Mucosa of stomach (tissue), 1 donor: ENCODE data around the gene GFPT2.
A peak's percentile ranks its signal among the peaks of the same experiment; 100 is the strongest.

Experiments used
- H3K27me3 ChIP-seq: one replicate; pipeline ENCODE4 v1.7.0; 2013; ENCODE audit warnings: mild to moderate bottlenecking, low read length; ENCODE audit not compliant: control insufficient read depth, insufficient read depth
- H3K36me3 ChIP-seq: one replicate; pipeline ENCODE4 v1.7.0; 2013; ENCODE audit warnings: low read length; ENCODE audit not compliant: control insufficient read depth, insufficient read depth
- H3K4me1 ChIP-seq: one replicate; pipeline ENCODE4 v1.7.0; 2013; ENCODE audit warnings: mild to moderate bottlenecking, low read length; ENCODE audit not compliant: control insufficient read depth, insufficient read depth
- H3K4me3 ChIP-seq: one replicate; pipeline ENCODE4 v1.7.0; 2013; ENCODE audit warnings: low read length
- H3K9ac ChIP-seq: one replicate; pipeline ENCODE4 v1.7.0; 2013; ENCODE audit warnings: mild to moderate bottlenecking, low read length, moderate library complexity
- H3K9me3 ChIP-seq: one replicate; pipeline ENCODE4 v1.7.0; 2013; ENCODE audit warnings: mild to moderate bottlenecking, low read length, moderate library complexity; ENCODE audit not compliant: control insufficient read depth
- donor health status: Pancreatic carcinoma.

The GFPT2 gene

DNA sequence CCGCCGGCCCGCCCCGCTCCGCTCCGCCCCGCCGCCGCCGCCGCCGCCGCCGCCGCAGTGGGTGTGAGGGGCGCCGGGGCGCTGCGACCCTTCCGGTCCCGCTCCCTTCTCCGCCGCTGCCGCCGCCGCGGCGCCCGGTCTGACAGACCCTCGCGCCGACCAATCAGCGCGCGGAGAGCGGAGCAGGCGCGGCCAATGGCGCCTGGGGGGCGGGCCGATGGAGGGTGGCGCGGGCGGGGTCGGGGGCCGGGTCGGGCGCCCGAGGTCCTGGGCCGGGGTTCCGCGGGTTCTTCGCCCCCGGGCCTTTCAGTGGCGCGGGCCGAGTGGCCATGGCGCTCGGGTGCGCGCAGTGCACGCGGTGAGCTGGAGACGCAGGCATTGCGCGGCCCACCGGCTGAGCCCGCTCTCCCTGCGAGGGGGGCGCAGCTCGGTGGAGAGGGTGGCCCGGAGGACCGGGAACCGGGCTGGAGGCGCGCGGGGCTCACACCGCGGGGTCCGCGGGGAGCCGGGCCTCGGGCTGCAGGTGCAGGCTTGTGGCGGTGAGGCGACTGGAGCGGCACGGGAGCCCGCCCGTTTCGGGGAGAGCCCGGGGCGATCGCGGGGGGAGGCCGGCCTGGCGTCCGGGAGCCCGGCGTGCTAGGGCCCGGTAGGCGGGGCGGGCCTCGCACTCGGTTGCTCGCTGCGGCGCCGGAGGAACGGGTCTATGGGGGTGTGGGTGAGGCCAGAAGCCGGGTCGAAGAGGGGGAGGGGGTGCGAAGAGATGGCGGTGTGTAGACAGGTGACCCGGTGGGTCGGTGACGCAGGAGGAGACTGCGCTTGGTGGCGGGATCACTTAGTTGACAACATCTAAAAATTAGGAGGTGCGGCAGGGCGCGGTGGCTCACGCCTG is 60.9 kb downstream of the GFPT2 start, which contains the start of gene MAPK9:
MAPK9 (minus strand) TSS at position 141 of the 889 bp plus-strand sequence. CDS start 11,522 bp downstream, outside the sequence.
- peaks cover 31% of the 10 kb centered on the region for H3K4me1 ChIP-seq
- H3K9ac ChIP-seq, result peak within 1 kb of the TSS; percentile 74
- H3K4me3 ChIP-seq, result peak within 1 kb of the TSS; percentile 42
- no peaks in the 10 kb centered on the region for H3K9me3 ChIP-seq
- H3K36me3 ChIP-seq, result no peaks in the 10 kb centered on the region
- no peaks in the 10 kb centered on the region for H3K27me3 ChIP-seq

DNA sequence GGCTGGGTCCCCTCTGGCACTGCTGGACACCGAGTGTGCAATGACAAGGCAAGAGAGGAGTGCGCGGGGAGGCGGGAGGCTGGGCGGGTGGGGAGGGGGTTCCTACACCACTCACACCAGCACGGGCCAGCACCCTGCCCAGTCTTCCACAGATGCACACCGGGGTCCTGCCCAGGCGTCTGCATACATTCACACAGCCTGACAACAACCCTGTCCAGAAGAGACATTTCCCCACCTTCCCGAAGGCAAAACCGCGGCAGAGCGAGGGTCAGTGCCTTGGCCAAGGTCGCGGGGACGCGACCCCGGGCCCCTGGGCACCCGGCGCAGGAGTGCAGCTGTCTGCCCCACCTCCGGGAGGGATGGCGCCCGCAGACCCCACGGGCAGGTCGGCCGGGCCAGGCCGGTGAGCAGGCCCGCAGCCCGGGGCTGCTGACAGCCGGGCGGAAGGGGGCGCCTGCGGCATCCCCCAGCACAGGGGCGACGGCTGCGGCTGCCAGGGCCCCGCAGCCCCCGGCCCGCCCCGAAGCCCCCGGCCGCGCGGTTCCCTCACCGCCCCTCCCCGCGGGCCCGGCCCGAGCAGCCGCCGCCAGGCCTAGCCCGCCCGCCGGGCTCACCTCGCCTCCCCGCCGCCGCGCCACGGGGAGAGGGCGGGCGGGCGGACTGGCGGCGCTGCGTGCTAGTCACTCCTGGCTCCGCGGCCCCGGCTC is 61.7 kb downstream of the GFPT2 start:
- peak overlapping the region; percentile 70 for H3K9ac ChIP-seq
- peaks cover 31% of the 10 kb centered on the region for H3K4me1 ChIP-seq
- no peaks in the 10 kb centered on the region for H3K9me3 ChIP-seq
- H3K4me3 ChIP-seq, result no peak overlapping the region
- H3K36me3 ChIP-seq, result no peaks in the 10 kb centered on the region
- H3K27me3 ChIP-seq, result no peaks in the 10 kb centered on the region

DNA sequence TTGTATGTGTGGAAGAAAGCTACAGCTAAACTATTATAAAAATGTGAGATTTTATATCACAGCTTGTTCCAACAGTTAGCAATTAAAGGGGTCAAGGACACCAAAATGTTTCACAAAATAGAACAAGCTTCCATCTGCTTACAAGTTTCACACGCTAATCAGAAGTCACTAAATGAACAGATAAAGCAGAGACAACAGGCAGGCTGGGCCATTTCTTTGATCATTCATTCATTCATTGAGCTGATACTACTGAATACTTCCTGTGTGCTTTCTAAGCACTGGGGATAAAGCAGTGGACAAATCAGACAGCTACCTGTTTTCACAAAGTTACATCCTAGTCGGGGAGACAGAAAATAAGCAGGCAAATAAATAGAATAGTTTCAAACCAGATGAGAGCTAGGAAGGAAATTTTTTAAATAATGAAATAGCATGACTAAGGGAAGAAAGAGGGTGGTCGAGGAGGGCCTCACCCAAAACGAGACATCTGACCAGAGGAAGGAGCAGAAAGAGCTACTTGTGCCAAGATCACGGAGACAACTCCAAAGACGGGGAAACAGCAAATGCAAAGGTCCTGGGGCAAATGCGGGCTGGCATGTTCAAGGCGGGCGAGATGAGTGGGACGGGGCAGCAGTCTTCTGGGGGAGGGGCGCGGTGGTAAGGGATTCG is 62.4 kb downstream of the GFPT2 start:
- Histone ChIP-seq H3K9me3 (no peaks in the 10 kb centered on the region), H3K4me3 (no peak overlapping the region), H3K36me3 (no peaks in the 10 kb centered on the region), H3K9ac (peak overlapping the region; percentile 36), H3K27me3 (no peaks in the 10 kb centered on the region), H3K4me1 (peaks cover 31% of the 10 kb centered on the region)

DNA sequence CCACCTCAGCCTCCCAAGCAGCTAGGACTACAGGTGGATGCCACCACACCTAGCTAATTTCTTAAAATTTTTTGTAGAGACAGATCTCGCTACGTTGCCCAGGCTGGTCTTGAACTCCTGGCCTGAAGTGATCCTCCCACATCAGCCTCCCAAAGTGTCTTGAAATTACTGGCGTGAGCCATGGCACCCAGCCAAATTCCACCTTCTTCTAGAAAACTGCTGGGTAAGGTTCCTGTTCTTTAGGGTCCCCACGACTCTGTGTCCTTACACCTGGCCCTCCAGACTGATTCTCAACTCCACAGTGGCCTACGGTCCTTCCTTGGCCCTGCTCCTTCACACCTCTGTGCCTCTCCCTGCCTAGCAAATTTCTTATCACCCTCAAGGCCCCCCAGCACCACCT is 63.2 kb downstream of the GFPT2 start:
- Histone ChIP-seq H3K27me3 (no peaks in the 10 kb centered on the region), H3K9me3 (no peaks in the 10 kb centered on the region), H3K9ac (no peak overlapping the region), H3K4me1 (peaks cover 31% of the 10 kb centered on the region), H3K4me3 (no peak overlapping the region), H3K36me3 (no peaks in the 10 kb centered on the region)

DNA sequence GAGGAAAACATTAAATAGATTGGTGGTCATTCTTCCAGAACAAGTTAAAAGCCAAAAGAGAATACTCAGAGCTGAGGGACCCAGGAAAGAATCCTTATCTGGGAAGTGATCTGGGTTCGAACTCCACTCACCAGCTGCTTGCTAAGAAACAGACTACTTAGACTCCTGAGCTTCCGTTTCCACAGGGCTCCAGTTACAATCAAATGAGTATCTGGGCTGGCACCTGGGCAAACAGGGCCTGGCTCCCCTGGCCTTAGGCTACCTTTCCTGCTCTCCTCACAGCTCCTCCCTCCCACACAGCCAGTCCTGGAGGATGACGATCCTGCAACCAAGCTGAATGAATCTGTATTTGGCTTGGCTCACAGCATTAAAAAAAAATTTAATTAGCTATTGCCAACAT is 63.7 kb downstream of the GFPT2 start:
- H3K4me1 ChIP-seq, result peaks cover 31% of the 10 kb centered on the region
- H3K9me3 ChIP-seq, result no peaks in the 10 kb centered on the region
- H3K27me3 ChIP-seq, result no peaks in the 10 kb centered on the region
- no peak overlapping the region for H3K4me3 ChIP-seq
- no peaks in the 10 kb centered on the region for H3K36me3 ChIP-seq
- no peak overlapping the region for H3K9ac ChIP-seq

DNA sequence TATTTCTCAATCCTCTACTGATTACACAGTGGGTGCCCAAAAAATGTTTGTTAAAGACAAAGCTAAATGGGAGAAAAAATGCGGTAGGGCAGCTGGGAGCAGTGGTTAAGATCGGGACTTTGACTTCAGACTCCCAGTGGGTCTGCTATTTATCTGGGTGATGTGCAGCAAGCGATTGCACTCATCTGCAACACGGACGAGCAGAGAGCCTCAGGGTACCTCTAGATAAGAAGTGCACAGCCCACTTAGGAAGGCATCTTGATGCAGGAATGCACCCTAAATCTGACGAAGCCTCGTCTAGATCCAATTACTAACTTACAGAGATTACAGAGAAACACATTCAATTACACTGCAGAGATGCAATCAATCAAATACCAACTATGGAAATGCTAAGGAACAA is 65.3 kb downstream of the GFPT2 start:
- no peak overlapping the region for H3K4me3 ChIP-seq
- no peaks in the 10 kb centered on the region for H3K36me3 ChIP-seq
- no peaks in the 10 kb centered on the region for H3K9me3 ChIP-seq
- H3K27me3 ChIP-seq, result no peaks in the 10 kb centered on the region
- no peak overlapping the region for H3K9ac ChIP-seq
- peaks cover 19% of the 10 kb centered on the region for H3K4me1 ChIP-seq

DNA sequence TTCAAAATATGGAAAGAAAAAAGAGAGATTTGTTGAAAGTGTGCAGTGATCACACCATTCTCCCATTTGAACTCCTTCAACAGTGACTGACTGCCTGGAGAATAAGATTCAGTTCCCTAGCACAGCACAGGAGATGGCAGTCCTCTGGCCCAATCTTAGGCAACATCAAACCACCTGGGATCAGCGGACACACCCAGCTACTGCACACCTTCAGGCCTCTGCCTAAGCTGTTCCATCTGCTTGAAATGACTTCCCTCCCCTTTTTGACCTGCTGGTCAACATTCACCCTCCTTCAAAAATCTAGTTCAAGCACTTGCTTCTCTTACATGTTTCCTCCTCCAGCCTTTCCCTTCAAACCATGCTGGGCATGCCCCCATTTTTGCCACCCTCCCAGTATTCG is 65.7 kb downstream of the GFPT2 start:
- H3K9ac ChIP-seq, result no peak overlapping the region
- no peaks in the 10 kb centered on the region for H3K9me3 ChIP-seq
- H3K27me3 ChIP-seq, result no peaks in the 10 kb centered on the region
- no peaks in the 10 kb centered on the region for H3K36me3 ChIP-seq
- peaks cover 19% of the 10 kb centered on the region for H3K4me1 ChIP-seq
- H3K4me3 ChIP-seq, result no peak overlapping the region

DNA sequence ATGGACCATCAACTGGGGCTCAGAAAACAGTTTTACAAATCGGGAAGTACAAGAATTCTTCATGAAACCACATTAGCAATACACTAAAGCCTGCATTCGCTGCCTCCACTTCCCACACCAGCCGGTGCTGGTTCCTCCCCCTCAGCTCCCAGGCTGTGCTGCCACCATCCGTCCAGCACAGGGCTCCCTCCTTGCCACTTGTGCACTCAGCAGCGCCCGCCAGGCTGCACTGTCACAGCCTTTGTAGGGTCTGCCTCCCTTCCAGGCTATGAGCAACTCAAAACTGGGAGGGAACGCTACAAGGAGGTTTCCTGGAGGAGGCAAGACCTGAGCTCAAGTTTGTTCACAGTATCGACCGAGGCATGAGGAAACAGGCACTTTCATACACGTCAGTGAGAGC is 69.0 kb downstream of the GFPT2 start:
- no peaks in the 10 kb centered on the region for H3K9me3 ChIP-seq
- no peak overlapping the region for H3K9ac ChIP-seq
- no peak overlapping the region for H3K4me3 ChIP-seq
- no peaks in the 10 kb centered on the region for H3K36me3 ChIP-seq
- H3K4me1 ChIP-seq, result peaks cover 1% of the 10 kb centered on the region
- no peaks in the 10 kb centered on the region for H3K27me3 ChIP-seq

DNA sequence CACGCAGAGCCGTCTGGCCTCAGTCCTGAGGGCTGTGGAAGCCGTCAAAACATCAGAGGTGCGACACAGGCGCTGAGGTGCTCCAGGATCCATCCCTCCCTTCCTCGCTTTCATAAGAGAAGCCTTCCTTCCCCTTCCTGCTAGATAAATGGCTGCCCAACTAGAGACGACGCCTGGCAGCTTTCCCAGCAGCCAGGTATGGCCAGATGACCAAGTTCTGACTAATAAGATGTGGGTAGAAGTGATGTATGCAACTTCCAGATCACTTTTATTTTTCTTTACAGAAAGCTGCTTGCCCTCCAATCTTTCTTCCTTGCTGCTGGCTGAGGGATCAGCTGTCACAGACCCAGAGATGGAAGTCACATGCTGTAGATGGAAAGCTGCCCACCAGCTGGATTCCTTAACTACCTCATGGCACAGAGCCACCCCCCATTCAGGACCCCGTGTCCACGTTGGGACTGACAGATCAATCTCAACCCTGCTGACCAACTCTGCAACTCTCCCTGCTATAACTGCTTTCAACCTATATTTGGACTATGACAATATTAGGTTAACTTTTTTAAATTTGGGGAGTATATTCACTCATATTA is 70.0 kb downstream of the GFPT2 start:
- Histone ChIP-seq H3K4me1 (no peaks in the 10 kb centered on the region), H3K36me3 (no peaks in the 10 kb centered on the region), H3K27me3 (no peaks in the 10 kb centered on the region), H3K9me3 (no peaks in the 10 kb centered on the region), H3K4me3 (no peak overlapping the region), H3K9ac (no peak overlapping the region)

DNA sequence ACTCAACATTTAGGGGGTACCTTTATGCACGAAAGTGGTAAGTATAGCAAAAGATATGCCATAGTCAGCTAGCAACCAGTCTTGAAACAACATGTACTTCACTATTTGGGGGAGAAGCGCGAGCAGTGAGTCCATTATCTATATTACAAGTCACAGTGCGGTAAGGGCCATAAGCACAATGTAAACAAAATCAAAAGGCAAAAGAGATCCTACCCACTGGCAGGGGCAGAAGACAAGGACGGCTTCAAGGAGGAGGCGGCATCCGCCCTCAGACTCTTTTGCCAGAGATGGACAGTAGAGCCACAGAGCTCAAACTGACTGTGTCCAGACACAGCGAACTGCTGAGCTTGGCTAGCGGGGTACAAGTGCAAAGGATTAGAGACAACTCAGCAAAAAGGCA is 70.9 kb downstream of the GFPT2 start:
- no peaks in the 10 kb centered on the region for H3K9me3 ChIP-seq
- no peaks in the 10 kb centered on the region for H3K27me3 ChIP-seq
- H3K36me3 ChIP-seq, result no peaks in the 10 kb centered on the region
- no peaks in the 10 kb centered on the region for H3K4me1 ChIP-seq
- H3K9ac ChIP-seq, result no peak overlapping the region
- H3K4me3 ChIP-seq, result no peak overlapping the region

DNA sequence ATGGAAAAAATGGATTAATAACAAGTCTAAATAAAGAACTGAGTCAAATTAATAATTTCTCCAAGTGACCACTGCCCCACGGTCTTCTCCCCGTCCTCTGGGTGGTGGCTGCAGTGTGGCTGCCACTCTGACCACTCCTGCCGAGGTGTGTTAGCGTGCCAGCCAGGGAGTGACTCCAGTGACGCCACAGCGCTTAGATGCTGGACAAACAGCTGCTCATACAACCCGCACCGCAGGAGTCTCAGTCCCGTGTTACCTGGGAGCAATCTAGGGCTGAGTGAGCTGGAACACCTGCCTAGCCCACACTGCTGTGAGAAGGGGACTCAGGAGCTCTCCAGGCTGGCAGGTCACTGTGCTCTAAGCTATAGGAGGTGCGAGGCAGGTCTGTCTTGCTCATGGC is 71.4 kb downstream of the GFPT2 start:
- H3K36me3 ChIP-seq, result no peaks in the 10 kb centered on the region
- H3K4me3 ChIP-seq, result no peak overlapping the region
- H3K4me1 ChIP-seq, result no peaks in the 10 kb centered on the region
- H3K27me3 ChIP-seq, result no peaks in the 10 kb centered on the region
- no peaks in the 10 kb centered on the region for H3K9me3 ChIP-seq
- H3K9ac ChIP-seq, result no peak overlapping the region

DNA sequence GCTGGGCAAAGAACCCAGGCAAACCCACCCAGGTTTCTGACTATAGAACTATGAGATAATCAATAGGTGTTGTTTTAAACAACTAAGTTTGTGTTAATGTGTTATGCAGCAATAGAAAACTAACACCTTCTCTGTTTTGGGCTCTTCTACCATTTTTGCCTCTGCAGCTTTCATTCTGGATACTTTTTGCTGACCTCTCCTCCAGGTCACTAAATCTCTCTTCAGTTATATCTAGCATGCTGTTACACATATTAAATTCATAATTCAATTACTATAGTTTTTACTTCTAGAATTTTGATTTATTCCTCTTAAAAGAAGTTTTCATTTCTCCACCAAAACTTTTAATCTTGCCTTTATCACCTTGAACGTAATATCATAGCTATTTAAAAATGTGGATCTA is 78.4 kb downstream of the GFPT2 start:
- no peak overlapping the region for H3K9ac ChIP-seq
- no peaks in the 10 kb centered on the region for H3K36me3 ChIP-seq
- H3K27me3 ChIP-seq, result no peaks in the 10 kb centered on the region
- no peak overlapping the region for H3K4me3 ChIP-seq
- no peaks in the 10 kb centered on the region for H3K9me3 ChIP-seq
- no peaks in the 10 kb centered on the region for H3K4me1 ChIP-seq
